AG04450 (cell line): ENCODE measurements around the gene ACACB. TPM values are rescaled to one million over a fixed set of nuclear protein-coding genes. Genes with fewer than 3 reads are reported as not detected.

Experiments
- CTCF ChIA-PET: fragments of 300-600, 350-600 bp; formaldehyde crosslinking; extraction: SDS; loops from one replicate; lab custom pipeline; 2022; ENCODE audit warnings: antibody characterized with exemption, inconsistent platforms; lab: Charles Lee
- POLR2A ChIA-PET: fragments of 350-600 bp; formaldehyde crosslinking; extraction: SDS; loops from one replicate; lab custom pipeline; 2021; ENCODE audit warnings: antibody characterized with exemption, inconsistent platforms; lab: Yijun Ruan, JAX
- DNase-seq: peaks from one replicate; pipeline ENCODE4 v3.0.0-alpha.2; 2011; ENCODE audit warnings: low read depth, low spot score
- H3K27ac ChIP-seq: one replicate; pipeline ENCODE4 v1.5.1; 2012; ENCODE audit warnings: low read depth, low read length, control low read depth
- H3K27me3 ChIP-seq: one replicate; pipeline ENCODE4 v1.6.0; 2012; ENCODE audit warnings: low read length; ENCODE audit not compliant: control insufficient read depth, insufficient read depth
- H3K4me3 ChIP-seq: 2 replicates; pipeline ENCODE4 v1.5.1; 2011; ENCODE audit warnings: mild to moderate bottlenecking, low read depth, low read length, control low read depth
- H3K9me3 ChIP-seq: 2 replicates; pipeline ENCODE4 v1.5.1; 2012; ENCODE audit warnings: low read length; ENCODE audit not compliant: control insufficient read depth, insufficient read depth
- polyA plus RNA-seq: library from polyadenylated mRNA; depleted of rRNA; stranded (reverse); fragments of >200 nt; gene quantifications from 2 replicates; pipeline ENCODE4 v1.2.3, GENCODE V29; 2011
- TF ChIP-seq, protein P1 (sequence below): IDR thresholded peaks from 2 replicates; pipeline ENCODE4 v1.5.1; 2011; ENCODE audit warnings: low read depth, low read length, control low read depth, inconsistent platforms

Gene ACACB
- polyA plus RNA-seq, 1 experiment = 3.2 TPM

GRCh38 chr12:109154451-109155438 is 38.4 kb downstream of the ACACB start:
- Histone ChIP-seq H3K27ac (no peak overlapping the region), H3K4me3 (peak overlapping the region; percentile 71), H3K9me3 (no peaks in the 10 kb centered on the region), H3K27me3 (peaks cover 12% of the 10 kb centered on the region)
- DNase-seq = peak; percentile 27
- POLR2A ChIA-PET = interaction anchor here (0.6 to 1.2 kb wide), 5 partner anchors 12 to 1454 kb away, joined by 3 to 6 read pairs (median 5); no protein-coding TSS in a partner anchor
- CTCF ChIA-PET = interaction anchor here (0.6 to 2.3 kb wide), 5 partner anchors 43 to 537 kb away, joined by 3 to 12 read pairs (median 4); partner anchors contain the start of gene ALKBH2
- TF ChIP-seq, protein P1, sequence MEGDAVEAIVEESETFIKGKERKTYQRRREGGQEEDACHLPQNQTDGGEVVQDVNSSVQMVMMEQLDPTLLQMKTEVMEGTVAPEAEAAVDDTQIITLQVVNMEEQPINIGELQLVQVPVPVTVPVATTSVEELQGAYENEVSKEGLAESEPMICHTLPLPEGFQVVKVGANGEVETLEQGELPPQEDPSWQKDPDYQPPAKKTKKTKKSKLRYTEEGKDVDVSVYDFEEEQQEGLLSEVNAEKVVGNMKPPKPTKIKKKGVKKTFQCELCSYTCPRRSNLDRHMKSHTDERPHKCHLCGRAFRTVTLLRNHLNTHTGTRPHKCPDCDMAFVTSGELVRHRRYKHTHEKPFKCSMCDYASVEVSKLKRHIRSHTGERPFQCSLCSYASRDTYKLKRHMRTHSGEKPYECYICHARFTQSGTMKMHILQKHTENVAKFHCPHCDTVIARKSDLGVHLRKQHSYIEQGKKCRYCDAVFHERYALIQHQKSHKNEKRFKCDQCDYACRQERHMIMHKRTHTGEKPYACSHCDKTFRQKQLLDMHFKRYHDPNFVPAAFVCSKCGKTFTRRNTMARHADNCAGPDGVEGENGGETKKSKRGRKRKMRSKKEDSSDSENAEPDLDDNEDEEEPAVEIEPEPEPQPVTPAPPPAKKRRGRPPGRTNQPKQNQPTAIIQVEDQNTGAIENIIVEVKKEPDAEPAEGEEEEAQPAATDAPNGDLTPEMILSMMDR = no peak

DNA sequence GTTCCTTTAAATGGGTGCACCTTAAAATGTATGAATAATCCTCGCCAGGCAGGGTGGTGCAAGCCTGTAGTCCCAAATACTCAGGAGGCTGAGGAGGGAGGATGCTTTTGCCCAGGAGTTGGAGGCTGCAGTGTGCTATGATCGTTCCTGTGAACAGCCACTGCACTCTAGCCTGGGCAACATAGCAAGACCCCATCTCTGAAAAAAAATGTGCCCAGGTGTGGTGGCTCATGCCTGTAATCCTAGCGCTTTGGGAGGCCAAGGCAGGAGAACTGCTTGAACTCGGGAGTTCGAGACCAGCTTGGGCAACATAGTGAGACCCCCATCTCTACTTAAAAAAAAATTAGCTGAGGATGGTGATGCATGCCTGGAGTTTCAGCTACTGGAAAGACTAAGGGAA is 39.6 kb downstream of the ACACB start:
- Histone ChIP-seq H3K27me3 (peaks cover 4% of the 10 kb centered on the region), H3K27ac (no peak overlapping the region), H3K4me3 (no peak overlapping the region), H3K9me3 (no peaks in the 10 kb centered on the region)
- ChIA-PET CTCF (interaction anchor here (2.3 kb wide), 1 partner anchor 44 kb away, joined by 12 read pairs; no protein-coding TSS in a partner anchor), POLR2A (no interaction called here)
- TF ChIP-seq, protein P1 = no peak
- DNase-seq = no peak

GRCh38 chr12:109156586-109156985 is 40.2 kb downstream of the ACACB start:
- POLR2A ChIA-PET = no interaction called here
- TF ChIP-seq, protein P1 = no peak
- DNase-seq = no peak
- Histone ChIP-seq H3K27me3 (peaks cover 1% of the 10 kb centered on the region), H3K9me3 (no peaks in the 10 kb centered on the region), H3K27ac (no peak overlapping the region), H3K4me3 (no peak overlapping the region)
- CTCF ChIA-PET = no interaction called here

GRCh38 chr12:109157986-109158385 is 41.6 kb downstream of the ACACB start:
- no peak for DNase-seq
- CTCF ChIA-PET = interaction anchor here (1.0 kb wide), 1 partner anchor 46 kb away, joined by 3 read pairs; no protein-coding TSS in a partner anchor
- Histone ChIP-seq H3K27ac (no peak overlapping the region), H3K27me3 (no peaks in the 10 kb centered on the region), H3K4me3 (no peak overlapping the region), H3K9me3 (no peaks in the 10 kb centered on the region)
- TF ChIP-seq, protein P1 = no peak
- POLR2A ChIA-PET = no interaction called here

DNA sequence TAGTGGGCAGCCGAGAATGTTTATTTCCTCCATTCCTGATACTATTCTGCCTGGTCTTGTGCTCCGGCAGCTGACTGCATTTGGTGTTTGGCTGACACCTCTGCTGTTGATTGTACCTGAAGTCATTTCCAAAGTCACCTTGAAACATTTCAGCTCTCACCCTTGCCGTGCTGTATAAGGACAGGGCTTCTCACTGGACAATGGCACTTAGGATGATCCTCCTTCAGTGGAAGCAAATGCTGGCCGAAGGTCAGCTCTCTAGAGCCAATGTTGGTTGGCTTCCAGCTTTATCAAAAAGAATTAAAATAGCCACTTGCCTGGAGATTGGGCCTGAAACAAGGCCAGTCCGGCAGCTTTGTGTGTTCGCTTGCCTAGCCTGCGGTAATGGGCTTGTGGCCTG is 44.0 kb downstream of the ACACB start:
- Histone ChIP-seq H3K4me3 (no peak overlapping the region), H3K27ac (no peak overlapping the region), H3K27me3 (no peaks in the 10 kb centered on the region), H3K9me3 (no peaks in the 10 kb centered on the region)
- ChIA-PET CTCF (no interaction called here), POLR2A (no interaction called here)
- DNase-seq = no peak
- TF ChIP-seq, protein P1 = no peak
